K562 (cell line): ENCODE data around the gene DGCR8. TPM values are rescaled to one million over a fixed set of nuclear protein-coding genes. Genes with fewer than 3 reads are reported as not detected.
A peak's percentile ranks its signal among the peaks of the same experiment; 100 is the strongest.

ENCODE experiments used
- ARID3B ChIP-seq: fragments of 250-450 bp; sonication (Bioruptor Pico); IDR thresholded peaks from 2 replicates; pipeline ENCODE4 v1.4.0; 2020; ENCODE audit warnings: borderline replicate concordance
- ATF2 ChIP-seq: sonication (generic); formaldehyde crosslinking; IDR thresholded peaks from 2 replicates; pipeline ENCODE4 v1.8.1; 2022; ENCODE audit warnings: missing genetic modification reagents
- BCL6 ChIP-seq: fragments of 250-450 bp; sonication (Bioruptor Pico); IDR thresholded peaks from 2 replicates; pipeline ENCODE4 v1.4.0; 2020
- ELF4 ChIP-seq: fragments of 450-650 bp; formaldehyde crosslinking; IDR thresholded peaks from 2 replicates; pipeline ENCODE4 v1.4.0; 2022; ENCODE audit warnings: missing genetic modification characterization
- ERF ChIP-seq: fragments of 450-650 bp; formaldehyde crosslinking; IDR thresholded peaks from 2 replicates; pipeline ENCODE4 v1.4.0; 2020; ENCODE audit warnings: mild to moderate bottlenecking, mixed read lengths
- HDAC6 ChIP-seq: IDR thresholded peaks from 2 replicates; pipeline ENCODE4 v1.6.1; 2012; ENCODE audit warnings: low read depth, mild to moderate bottlenecking, control low read depth, inconsistent platforms, low read length, moderate library complexity
- MED1 ChIP-seq: sonication (generic); formaldehyde crosslinking; IDR thresholded peaks from 2 replicates; pipeline ENCODE4 v1.8.1; 2023; ENCODE audit warnings: missing genetic modification reagents, borderline replicate concordance
- NCOA2 ChIP-seq, 2 experiments: fragments of 450-650 bp; IDR thresholded peaks; 2 replicates each; pipeline ENCODE4 v1.6.1; 2018; ENCODE audit warnings: mild to moderate bottlenecking in 2 of 2, moderate library complexity in 1 of 2; ENCODE audit not compliant: partially characterized antibody in 2 of 2
- PHB ChIP-seq: fragments of 250-450 bp; sonication (Bioruptor Pico); IDR thresholded peaks from 2 replicates; pipeline ENCODE4 v1.5.0; 2021
- PHF20 ChIP-seq: fragments of 450-650 bp; IDR thresholded peaks from 2 replicates; pipeline ENCODE4 v1.6.1; 2018; ENCODE audit not compliant: partially characterized antibody
- STAG1 ChIP-seq: sonication (generic); formaldehyde crosslinking; IDR thresholded peaks from 2 replicates; pipeline ENCODE4 v1.5.0; 2020; ENCODE audit warnings: missing genetic modification reagents, borderline replicate concordance
- STAT5B ChIP-seq: fragments of 250-450 bp; sonication (Bioruptor Pico); IDR thresholded peaks from 2 replicates; pipeline ENCODE4 v1.8.0; 2021; ENCODE audit warnings: mild to moderate bottlenecking, inconsistent platforms
- TBP ChIP-seq: optimal IDR thresholded peaks from 2 replicates; pipeline ENCODE3; 2011; ENCODE audit warnings: low read depth, low read length, improper control_type of control experiment
- ZBTB1 ChIP-seq: sonication (generic); formaldehyde crosslinking; IDR thresholded peaks from 2 replicates; pipeline ENCODE4 v1.8.1; 2023; ENCODE audit warnings: missing genetic modification reagents, low read depth, mild to moderate bottlenecking, borderline replicate concordance
- ZNF511 ChIP-seq: sonication (generic); formaldehyde crosslinking; IDR thresholded peaks from 2 replicates; pipeline ENCODE4 v1.8.0; 2022; ENCODE audit warnings: mild to moderate bottlenecking, missing genetic modification reagents
- ZNF512 ChIP-seq: IDR thresholded peaks from 2 replicates; pipeline ENCODE4 v1.6.1; 2016; ENCODE audit warnings: missing genetic modification characterization, missing compliant biosample characterization
- ZNF518B ChIP-seq: fragments of 250-450 bp; sonication (Bioruptor Pico); IDR thresholded peaks from 2 replicates; pipeline ENCODE4 v1.5.0; 2021; ENCODE audit warnings: mild to moderate bottlenecking, moderate library complexity
- ZNF584 ChIP-seq: fragments of 200-800 bp; sonication (Bioruptor generic); IDR thresholded peaks from 2 replicates; pipeline ENCODE4 v1.6.1; 2016; ENCODE audit warnings: low read depth, mild to moderate bottlenecking, missing genetic modification characterization, missing compliant biosample characterization
- ZNF76 ChIP-seq: fragments of 250-450 bp; sonication (Bioruptor Pico); IDR thresholded peaks from 2 replicates; pipeline ENCODE4 v1.4.0; 2020; ENCODE audit warnings: mild to moderate bottlenecking, moderate library complexity, borderline replicate concordance
- polyA plus RNA-seq, 8 experiments: library from polyadenylated mRNA; depleted of rRNA in 4 of 8; stranded (reverse) in 5 of 8; unstranded in 3 of 8; fragments of >200 nt; fragmentation: Nextera tagmentation in 2 of 8; fragmentation: Illumina TruSeq in 1 of 8; extraction: Ambion mirVana in 2 of 8; extraction: Trizol in 1 of 8; gene quantifications; 2 replicates each; pipeline versions ENCODE4 v1.2.1 to v1.2.3, GENCODE V29; 2011 to 2014; ENCODE audit warnings: inconsistent platforms in 1 of 8, missing spikeins in 1 of 8
- total RNA-seq, 7 experiments: library from RNA; depleted of rRNA in 6 of 7; stranded (reverse); fragments of >200 nt in 6 of 7; fragmentation: Illumina TruSeq in 2 of 7; extraction: Trizol in 2 of 7; gene quantifications; 2 replicates each; pipeline versions ENCODE4 v1.2.1 to v1.2.3, GENCODE V29; 2011 to 2021; ENCODE audit warnings: low replicate concordance in 1 of 7

The DGCR8 gene
- total and polyA plus RNA-seq, 9 of the 15 experiments (the other 6 are each of a cell fraction or from before 2014, with no cell fraction given), result 5.9 to 144 (median 80.1) TPM

GRCh38 chr22:20158391-20159036, 78.5 kb downstream of the DGCR8 start (continued):
- TF ChIP-seq ZNF512 (tag) (no peak), MED1 (CRISPR knock-in tag) (0 out of 2 replicates have a peak, but pooled peaks have one; percentile 66), BCL6 (no peak), HDAC6 (0 out of 2 replicates have a peak, but pooled peaks have one; percentile 51), ZNF518B (CRISPR knock-in tag) (no peak), ATF2 (CRISPR knock-in tag) (no peak), STAG1 (peak; percentile 51; the same call in 1 of the 2 replicates), ZNF584 (CRISPR knock-in tag) (no peak), STAT5B (no peak), ZBTB1 (0 out of 2 replicates have a peak, but pooled peaks have one; percentile 20), PHF20 (no peak), ZNF76 (CRISPR knock-in tag) (0 out of 2 replicates have a peak, but pooled peaks have one; percentile 21), NCOA2 (IDR thresholded peaks at IDR 0.05; ENCODE audit: partially characterized antibody in 2 of 2) (no peak), ZNF511 (CRISPR knock-in tag) (no peak), PHB (CRISPR knock-in tag) (0 out of 2 replicates have a peak, but pooled peaks have one; percentile 50), TBP (no peak), ERF (CRISPR knock-in tag) (no peak), ARID3B (CRISPR knock-in tag) (no peak), ELF4 (CRISPR knock-in tag) (no peak)
